Astrocyte (in vitro differentiated cells and primary cell): ENCODE measurements around the gene CYP46A1. TPM values are rescaled to one million over a fixed set of nuclear protein-coding genes. Genes with fewer than 3 reads are reported as not detected.

Experiments used
- DNase-seq: peaks from one replicate; pipeline ENCODE4 v3.0.0-alpha.2; 2010; ENCODE audit warnings: low read depth
- FAIRE-seq: peaks from 2 replicates; lab custom pipeline; 2011; peaks lifted over from hg19 to GRCh38; lab: Jason Lieb, UNC
- H2AFZ ChIP-seq: 2 replicates; pipeline ENCODE4 v1.6.0; 2012; ENCODE audit warnings: low read depth, low read length, inconsistent platforms
- H3K27ac ChIP-seq: 2 replicates; pipeline ENCODE4 v1.5.1; 2011; ENCODE audit warnings: low read depth, low read length, inconsistent platforms
- H3K27me3 ChIP-seq: 2 replicates; pipeline ENCODE4 v1.6.0; 2011; ENCODE audit warnings: low read length, inconsistent platforms; ENCODE audit not compliant: insufficient read depth
- H3K36me3 ChIP-seq: 2 replicates; pipeline ENCODE4 v1.5.1; 2011; ENCODE audit warnings: low read length, inconsistent platforms; ENCODE audit not compliant: insufficient read depth
- H3K4me1 ChIP-seq: 2 replicates; pipeline ENCODE4 v1.5.1; 2011; ENCODE audit warnings: low read length, inconsistent platforms; ENCODE audit not compliant: insufficient read depth
- H3K4me2 ChIP-seq: 2 replicates; pipeline ENCODE4 v1.6.0; 2012; ENCODE audit warnings: low read length, inconsistent platforms
- H3K4me3 ChIP-seq: 2 replicates; pipeline ENCODE4 v1.5.1; 2011; ENCODE audit warnings: low read depth, mild to moderate bottlenecking, low read length, inconsistent platforms; ENCODE audit not compliant: insufficient read depth
- H3K79me2 ChIP-seq: 2 replicates; pipeline ENCODE4 v1.6.0; 2012; ENCODE audit warnings: mild to moderate bottlenecking, low read length, inconsistent platforms; ENCODE audit not compliant: insufficient read depth
- H3K9ac ChIP-seq: 2 replicates; pipeline ENCODE4 v1.6.0; 2012; ENCODE audit warnings: mild to moderate bottlenecking, low read length, inconsistent platforms
- H3K9me3 ChIP-seq: 2 replicates; pipeline ENCODE4 v1.5.1; 2012; ENCODE audit warnings: low read depth, mild to moderate bottlenecking, low read length, inconsistent platforms; ENCODE audit not compliant: insufficient read depth
- H4K20me1 ChIP-seq: 2 replicates; pipeline ENCODE4 v1.6.0; 2012; ENCODE audit warnings: low read length, inconsistent platforms; ENCODE audit not compliant: insufficient read depth
- H3K27ac Mint-ChIP-seq: one replicate; pipeline ENCODE4 v1.8.0; 2021; ENCODE audit warnings: mild to moderate bottlenecking, mixed read lengths; ENCODE audit not compliant: unreplicated experiment
- H3K27me3 Mint-ChIP-seq: one replicate; pipeline ENCODE4 v1.8.0; 2021; ENCODE audit warnings: low read depth, mixed read lengths; ENCODE audit not compliant: unreplicated experiment
- H3K36me3 Mint-ChIP-seq: one replicate; pipeline ENCODE4 v1.8.0; 2021; ENCODE audit warnings: low read depth, mixed read lengths; ENCODE audit not compliant: unreplicated experiment
- H3K4me1 Mint-ChIP-seq: one replicate; pipeline ENCODE4 v1.8.0; 2021; ENCODE audit warnings: low read depth, mixed read lengths; ENCODE audit not compliant: unreplicated experiment
- H3K4me3 Mint-ChIP-seq: one replicate; pipeline ENCODE4 v1.8.0; 2021; ENCODE audit warnings: mild to moderate bottlenecking, moderate library complexity, mixed read lengths; ENCODE audit not compliant: unreplicated experiment
- H3K9me3 Mint-ChIP-seq: one replicate; pipeline ENCODE4 v1.8.0; 2021; ENCODE audit warnings: mild to moderate bottlenecking, mixed read lengths; ENCODE audit not compliant: unreplicated experiment
- CTCF ChIP-seq: IDR thresholded peaks from 2 replicates; pipeline ENCODE4 v1.5.1; 2011; ENCODE audit warnings: low read depth, mild to moderate bottlenecking, inconsistent platforms, low read length, moderate library complexity; ENCODE audit not compliant: insufficient read depth
- EZH2 ChIP-seq: IDR thresholded peaks from 2 replicates; pipeline ENCODE4 v1.6.1; 2012; ENCODE audit warnings: mild to moderate bottlenecking, low read length, inconsistent platforms; ENCODE audit not compliant: insufficient read depth
- total RNA-seq: library from RNA; stranded (reverse); gene quantifications from 2 replicates; pipeline ENCODE4 v1.2.1, GENCODE V29; 2021

The CYP46A1 gene
- total RNA-seq, 1 donor from 2014 or later: 0.52 TPM

- Histone ChIP-seq H3K4me3 (no peak overlapping the region), H3K27me3 (no peaks in the 10 kb centered on the region), H3K9ac (no peak overlapping the region), H3K4me2 (no peak overlapping the region), H2AFZ (no peak overlapping the region), H3K27ac (no peak overlapping the region), H3K4me1 (no peaks in the 10 kb centered on the region), H3K9me3 (peaks cover 9% of the 10 kb centered on the region), H4K20me1 (no peaks in the 10 kb centered on the region), H3K36me3 (no peaks in the 10 kb centered on the region), H3K79me2 (no peaks in the 10 kb centered on the region)
- Mint-ChIP-seq H3K9me3 (peaks cover 18% of the 10 kb centered on the region), H3K4me1 (no peaks in the 10 kb centered on the region), H3K4me3 (no peak overlapping the region), H3K27ac (no peak overlapping the region), H3K36me3 (peaks cover 5% of the 10 kb centered on the region), H3K27me3 (peaks cover under 1% of the 10 kb centered on the region)
- TF ChIP-seq EZH2 (no peak), CTCF (no peak)
- DNase-seq (no peak), FAIRE-seq (no peak)
These were observed 22.2 kb downstream of the CYP46A1 start for GRCh38 chr14:99706107-99706900.

- no peak overlapping the region for H3K27ac Mint-ChIP-seq
- DNase-seq: no peak
These were observed 23.3 kb downstream of the CYP46A1 start for GRCh38 chr14:99707420-99707819.

More at GRCh38 chr14:99707420-99707819, 23.3 kb downstream of the CYP46A1 start:
- H3K27me3 Mint-ChIP-seq: peaks cover 10% of the 10 kb centered on the region
- no peak overlapping the region for H2AFZ ChIP-seq
- H3K4me1 Mint-ChIP-seq: no peaks in the 10 kb centered on the region
- no peak overlapping the region for H3K4me3 Mint-ChIP-seq
- H3K9ac ChIP-seq: no peak overlapping the region
- no peaks in the 10 kb centered on the region for H3K4me1 ChIP-seq
- peaks cover 9% of the 10 kb centered on the region for H3K9me3 ChIP-seq
- no peak overlapping the region for H3K27ac ChIP-seq
- peaks cover 5% of the 10 kb centered on the region for H3K36me3 Mint-ChIP-seq
- no peaks in the 10 kb centered on the region for H3K36me3 ChIP-seq
- H3K4me2 ChIP-seq: no peak overlapping the region
- no peaks in the 10 kb centered on the region for H3K79me2 ChIP-seq
- peaks cover 22% of the 10 kb centered on the region for H3K9me3 Mint-ChIP-seq
- FAIRE-seq: no peak
- no peak overlapping the region for H3K4me3 ChIP-seq
- H3K27me3 ChIP-seq: no peaks in the 10 kb centered on the region
- no peaks in the 10 kb centered on the region for H4K20me1 ChIP-seq
- TF ChIP-seq CTCF: no peak
- no peak for TF ChIP-seq EZH2
